Measurements from ENCODE around the gene KRTAP10-3. TPM values are rescaled to one million over a fixed set of nuclear protein-coding genes. Genes with fewer than 3 reads are reported as not detected.

The KRTAP10-3 gene
- total and polyA plus RNA-seq, 2 experiments from 2014 or later, result not detected

DNA sequence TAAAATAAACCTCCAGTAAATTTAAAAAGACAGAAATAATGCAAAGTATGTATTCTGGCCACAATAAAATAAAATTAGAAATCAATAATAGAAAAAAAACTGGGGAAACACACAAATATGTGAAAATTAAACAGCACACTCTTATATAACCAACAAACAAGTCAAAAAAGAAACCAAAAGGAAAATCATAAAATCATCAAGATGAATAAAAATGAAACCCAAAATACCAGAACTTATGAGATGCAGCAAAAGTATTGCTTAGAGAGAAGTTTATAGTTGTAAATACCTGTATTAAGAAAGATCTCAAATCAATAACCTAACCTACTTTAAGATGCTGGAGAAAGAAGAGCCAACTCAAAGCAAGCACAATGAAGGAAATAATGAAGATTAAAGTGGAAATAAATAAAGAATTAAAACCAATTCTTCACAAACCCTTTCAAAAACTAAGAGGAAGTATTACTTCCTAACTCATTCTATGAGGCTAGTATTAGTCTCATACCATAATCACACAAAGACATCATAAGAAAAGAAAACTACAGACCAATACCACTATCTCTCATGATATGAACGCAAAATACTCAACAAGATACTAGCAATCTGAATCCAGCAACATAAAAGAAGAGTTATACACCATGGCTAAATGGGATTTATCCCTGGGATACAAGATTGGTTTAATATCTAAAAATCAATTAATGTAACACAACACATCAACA, 6.4 kb upstream of the KRTAP10-3 start:
- no peaks in the 10 kb centered on the region for H3K4me1 Mint-ChIP-seq
- Histone ChIP-seq H4K20me1 (replicated peaks; ENCODE audit: insufficient read depth) (no peaks in the 10 kb centered on the region), H3K4me1 (ENCODE audit: insufficient read depth) (no peaks in the 10 kb centered on the region), H3K4me3 (no peak overlapping the region), H3K9me2 (ENCODE audit: insufficient read depth) (no peaks in the 10 kb centered on the region), H3K79me2 (replicated peaks; ENCODE audit: insufficient read depth) (no peaks in the 10 kb centered on the region), H2AFZ (no peak overlapping the region), H3F3A (replicated peaks; ENCODE audit: low read depth) (no peaks in the 10 kb centered on the region), H3K27me3 (ENCODE audit: insufficient read depth) (no peaks in the 10 kb centered on the region), H3K36me3 (ENCODE audit: insufficient read depth) (no peaks in the 10 kb centered on the region), H3K4me2 (no peak overlapping the region), H3K27ac (ENCODE audit: low read depth) (no peak overlapping the region)
- H3K9me3 Mint-ChIP-seq, result peaks cover 3% of the 10 kb centered on the region; the same call in 1 of the 3 replicates
- ATAC-seq (no peak), DNase-seq (ENCODE audit: low spot score) (no peak)
- H3K36me3 Mint-ChIP-seq (ENCODE audit: low read depth), result no peaks in the 10 kb centered on the region
- H3K27me3 Mint-ChIP-seq (ENCODE audit: insufficient read depth, low read depth, poor library complexity), result peaks cover 7% of the 10 kb centered on the region
- no peak overlapping the region for H3K27ac Mint-ChIP-seq
- TF ChIP-seq ZNF114 (CRISPR knock-in tag; IDR thresholded peaks at IDR 0.05) (no peak), STAT1 (IDR thresholded peaks at IDR 0.05; ENCODE audit: unreplicated experiment) (no peak), CTCF (conservative IDR thresholded peaks at IDR 0.05; ENCODE audit: low read depth in 2 of 2) (no peak), JUNB (IDR thresholded peaks at IDR 0.05; ENCODE audit: unreplicated experiment) (no peak), CREB1 (CRISPR knock-in tag; IDR thresholded peaks at IDR 0.05; ENCODE audit: low read depth) (no peak), ZNF331 (CRISPR knock-in tag; IDR thresholded peaks at IDR 0.05; ENCODE audit: low read depth) (no peak), NANOG (IDR thresholded peaks at IDR 0.05; ENCODE audit: borderline replicate concordance) (no peak), EZH2 (IDR thresholded peaks at IDR 0.05; ENCODE audit: low read depth, unreplicated experiment) (no peak), POLR2AphosphoS5 (IDR thresholded peaks at IDR 0.05; ENCODE audit: low read depth) (no peak), EZH2phosphoT487 (IDR thresholded peaks at IDR 0.05; ENCODE audit: unreplicated experiment) (no peak)
- TF ChIP-seq, protein P1, sequence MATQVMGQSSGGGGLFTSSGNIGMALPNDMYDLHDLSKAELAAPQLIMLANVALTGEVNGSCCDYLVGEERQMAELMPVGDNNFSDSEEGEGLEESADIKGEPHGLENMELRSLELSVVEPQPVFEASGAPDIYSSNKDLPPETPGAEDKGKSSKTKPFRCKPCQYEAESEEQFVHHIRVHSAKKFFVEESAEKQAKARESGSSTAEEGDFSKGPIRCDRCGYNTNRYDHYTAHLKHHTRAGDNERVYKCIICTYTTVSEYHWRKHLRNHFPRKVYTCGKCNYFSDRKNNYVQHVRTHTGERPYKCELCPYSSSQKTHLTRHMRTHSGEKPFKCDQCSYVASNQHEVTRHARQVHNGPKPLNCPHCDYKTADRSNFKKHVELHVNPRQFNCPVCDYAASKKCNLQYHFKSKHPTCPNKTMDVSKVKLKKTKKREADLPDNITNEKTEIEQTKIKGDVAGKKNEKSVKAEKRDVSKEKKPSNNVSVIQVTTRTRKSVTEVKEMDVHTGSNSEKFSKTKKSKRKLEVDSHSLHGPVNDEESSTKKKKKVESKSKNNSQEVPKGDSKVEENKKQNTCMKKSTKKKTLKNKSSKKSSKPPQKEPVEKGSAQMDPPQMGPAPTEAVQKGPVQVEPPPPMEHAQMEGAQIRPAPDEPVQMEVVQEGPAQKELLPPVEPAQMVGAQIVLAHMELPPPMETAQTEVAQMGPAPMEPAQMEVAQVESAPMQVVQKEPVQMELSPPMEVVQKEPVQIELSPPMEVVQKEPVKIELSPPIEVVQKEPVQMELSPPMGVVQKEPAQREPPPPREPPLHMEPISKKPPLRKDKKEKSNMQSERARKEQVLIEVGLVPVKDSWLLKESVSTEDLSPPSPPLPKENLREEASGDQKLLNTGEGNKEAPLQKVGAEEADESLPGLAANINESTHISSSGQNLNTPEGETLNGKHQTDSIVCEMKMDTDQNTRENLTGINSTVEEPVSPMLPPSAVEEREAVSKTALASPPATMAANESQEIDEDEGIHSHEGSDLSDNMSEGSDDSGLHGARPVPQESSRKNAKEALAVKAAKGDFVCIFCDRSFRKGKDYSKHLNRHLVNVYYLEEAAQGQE (IDR thresholded peaks at IDR 0.05; ENCODE audit: unreplicated experiment), result no peak
- TF ChIP-seq, protein P2, sequence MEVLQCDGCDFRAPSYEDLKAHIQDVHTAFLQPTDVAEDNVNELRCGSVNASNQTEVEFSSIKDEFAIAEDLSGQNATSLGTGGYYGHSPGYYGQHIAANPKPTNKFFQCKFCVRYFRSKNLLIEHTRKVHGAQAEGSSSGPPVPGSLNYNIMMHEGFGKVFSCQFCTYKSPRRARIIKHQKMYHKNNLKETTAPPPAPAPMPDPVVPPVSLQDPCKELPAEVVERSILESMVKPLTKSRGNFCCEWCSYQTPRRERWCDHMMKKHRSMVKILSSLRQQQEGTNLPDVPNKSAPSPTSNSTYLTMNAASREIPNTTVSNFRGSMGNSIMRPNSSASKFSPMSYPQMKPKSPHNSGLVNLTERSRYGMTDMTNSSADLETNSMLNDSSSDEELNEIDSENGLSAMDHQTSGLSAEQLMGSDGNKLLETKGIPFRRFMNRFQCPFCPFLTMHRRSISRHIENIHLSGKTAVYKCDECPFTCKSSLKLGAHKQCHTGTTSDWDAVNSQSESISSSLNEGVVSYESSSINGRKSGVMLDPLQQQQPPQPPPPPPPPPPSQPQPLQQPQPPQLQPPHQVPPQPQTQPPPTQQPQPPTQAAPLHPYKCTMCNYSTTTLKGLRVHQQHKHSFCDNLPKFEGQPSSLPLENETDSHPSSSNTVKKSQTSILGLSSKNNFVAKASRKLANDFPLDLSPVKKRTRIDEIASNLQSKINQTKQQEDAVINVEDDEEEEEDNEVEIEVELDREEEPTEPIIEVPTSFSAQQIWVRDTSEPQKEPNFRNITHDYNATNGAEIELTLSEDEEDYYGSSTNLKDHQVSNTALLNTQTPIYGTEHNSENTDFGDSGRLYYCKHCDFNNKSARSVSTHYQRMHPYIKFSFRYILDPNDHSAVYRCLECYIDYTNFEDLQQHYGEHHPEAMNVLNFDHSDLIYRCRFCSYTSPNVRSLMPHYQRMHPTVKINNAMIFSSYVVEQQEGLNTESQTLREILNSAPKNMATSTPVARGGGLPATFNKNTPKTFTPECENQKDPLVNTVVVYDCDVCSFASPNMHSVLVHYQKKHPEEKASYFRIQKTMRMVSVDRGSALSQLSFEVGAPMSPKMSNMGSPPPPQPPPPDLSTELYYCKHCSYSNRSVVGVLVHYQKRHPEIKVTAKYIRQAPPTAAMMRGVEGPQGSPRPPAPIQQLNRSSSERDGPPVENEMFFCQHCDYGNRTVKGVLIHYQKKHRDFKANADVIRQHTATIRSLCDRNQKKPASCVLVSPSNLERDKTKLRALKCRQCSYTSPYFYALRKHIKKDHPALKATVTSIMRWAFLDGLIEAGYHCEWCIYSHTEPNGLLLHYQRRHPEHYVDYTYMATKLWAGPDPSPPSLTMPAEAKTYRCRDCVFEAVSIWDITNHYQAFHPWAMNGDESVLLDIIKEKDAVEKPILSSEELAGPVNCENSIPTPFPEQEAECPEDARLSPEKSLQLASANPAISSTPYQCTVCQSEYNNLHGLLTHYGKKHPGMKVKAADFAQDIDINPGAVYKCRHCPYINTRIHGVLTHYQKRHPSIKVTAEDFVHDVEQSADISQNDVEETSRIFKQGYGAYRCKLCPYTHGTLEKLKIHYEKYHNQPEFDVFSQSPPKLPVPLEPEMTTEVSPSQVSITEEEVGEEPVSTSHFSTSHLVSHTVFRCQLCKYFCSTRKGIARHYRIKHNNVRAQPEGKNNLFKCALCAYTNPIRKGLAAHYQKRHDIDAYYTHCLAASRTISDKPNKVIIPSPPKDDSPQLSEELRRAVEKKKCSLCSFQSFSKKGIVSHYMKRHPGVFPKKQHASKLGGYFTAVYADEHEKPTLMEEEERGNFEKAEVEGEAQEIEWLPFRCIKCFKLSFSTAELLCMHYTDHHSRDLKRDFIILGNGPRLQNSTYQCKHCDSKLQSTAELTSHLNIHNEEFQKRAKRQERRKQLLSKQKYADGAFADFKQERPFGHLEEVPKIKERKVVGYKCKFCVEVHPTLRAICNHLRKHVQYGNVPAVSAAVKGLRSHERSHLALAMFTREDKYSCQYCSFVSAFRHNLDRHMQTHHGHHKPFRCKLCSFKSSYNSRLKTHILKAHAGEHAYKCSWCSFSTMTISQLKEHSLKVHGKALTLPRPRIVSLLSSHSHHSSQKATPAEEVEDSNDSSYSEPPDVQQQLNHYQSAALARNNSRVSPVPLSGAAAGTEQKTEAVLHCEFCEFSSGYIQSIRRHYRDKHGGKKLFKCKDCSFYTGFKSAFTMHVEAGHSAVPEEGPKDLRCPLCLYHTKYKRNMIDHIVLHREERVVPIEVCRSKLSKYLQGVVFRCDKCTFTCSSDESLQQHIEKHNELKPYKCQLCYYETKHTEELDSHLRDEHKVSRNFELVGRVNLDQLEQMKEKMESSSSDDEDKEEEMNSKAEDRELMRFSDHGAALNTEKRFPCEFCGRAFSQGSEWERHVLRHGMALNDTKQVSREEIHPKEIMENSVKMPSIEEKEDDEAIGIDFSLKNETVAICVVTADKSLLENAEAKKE (CRISPR knock-in tag; IDR thresholded peaks at IDR 0.05), result no peak
- TF ChIP-seq, protein P3, sequence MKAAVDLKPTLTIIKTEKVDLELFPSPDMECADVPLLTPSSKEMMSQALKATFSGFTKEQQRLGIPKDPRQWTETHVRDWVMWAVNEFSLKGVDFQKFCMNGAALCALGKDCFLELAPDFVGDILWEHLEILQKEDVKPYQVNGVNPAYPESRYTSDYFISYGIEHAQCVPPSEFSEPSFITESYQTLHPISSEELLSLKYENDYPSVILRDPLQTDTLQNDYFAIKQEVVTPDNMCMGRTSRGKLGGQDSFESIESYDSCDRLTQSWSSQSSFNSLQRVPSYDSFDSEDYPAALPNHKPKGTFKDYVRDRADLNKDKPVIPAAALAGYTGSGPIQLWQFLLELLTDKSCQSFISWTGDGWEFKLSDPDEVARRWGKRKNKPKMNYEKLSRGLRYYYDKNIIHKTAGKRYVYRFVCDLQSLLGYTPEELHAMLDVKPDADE (IDR thresholded peaks at IDR 0.05), result no peak
- H3K4me3 Mint-ChIP-seq, result no peak overlapping the region

All from GM23338 (cell line).